Measurements from ENCODE around the gene TANK. TPM values are rescaled to one million over a fixed set of nuclear protein-coding genes. Genes with fewer than 3 reads are reported as not detected.

Gene TANK
- total and polyA plus RNA-seq, 2 experiments from 2014 or later, result 27.7 to 35.4 TPM

GRCh38 chr2:161139098-161139987 is 20.9 kb upstream of the TANK start:
- H3K4me1 ChIP-seq (ENCODE audit: insufficient read depth), result peaks cover 11% of the 10 kb centered on the region
- H3K9me2 ChIP-seq (ENCODE audit: insufficient read depth), result no peaks in the 10 kb centered on the region
- H3K79me2 ChIP-seq (replicated peaks; ENCODE audit: insufficient read depth), result no peaks in the 10 kb centered on the region
- no peaks in the 10 kb centered on the region for H3K36me3 ChIP-seq (ENCODE audit: insufficient read depth)
- no peak overlapping the region for H3K4me2 ChIP-seq
- no peaks in the 10 kb centered on the region for H3K27me3 ChIP-seq (ENCODE audit: insufficient read depth)
- no peak overlapping the region for H3K27ac Mint-ChIP-seq
- peaks cover 21% of the 10 kb centered on the region for H3K4me1 Mint-ChIP-seq
- DNase-seq (ENCODE audit: low spot score) (no peak), ATAC-seq (no peak)
- no peak overlapping the region for H3K27ac ChIP-seq (ENCODE audit: low read depth)
- H3K9me3 Mint-ChIP-seq, result peaks cover 10% of the 10 kb centered on the region; the same call in 2 of the 3 replicates
- no peaks in the 10 kb centered on the region for H4K20me1 ChIP-seq (replicated peaks; ENCODE audit: insufficient read depth)
- no peak overlapping the region for H3K4me3 ChIP-seq
- no peak overlapping the region for H2AFZ ChIP-seq
- no peak overlapping the region for H3K4me3 Mint-ChIP-seq
- no peaks in the 10 kb centered on the region for H3F3A ChIP-seq (replicated peaks; ENCODE audit: low read depth)
- no peaks in the 10 kb centered on the region for H3K36me3 Mint-ChIP-seq (ENCODE audit: low read depth)
- H3K27me3 Mint-ChIP-seq (ENCODE audit: insufficient read depth, low read depth, poor library complexity), result peaks cover 4% of the 10 kb centered on the region
- no peak for TF ChIP-seq NANOG (IDR thresholded peaks at IDR 0.05; ENCODE audit: borderline replicate concordance)
- TF ChIP-seq JUNB (IDR thresholded peaks at IDR 0.05; ENCODE audit: unreplicated experiment), result no peak
- TF ChIP-seq CTCF (conservative IDR thresholded peaks at IDR 0.05; ENCODE audit: low read depth in 2 of 2), result no peak
- no peak for TF ChIP-seq EZH2phosphoT487 (IDR thresholded peaks at IDR 0.05; ENCODE audit: unreplicated experiment)
- TF ChIP-seq EZH2 (IDR thresholded peaks at IDR 0.05; ENCODE audit: low read depth, unreplicated experiment), result no peak
- TF ChIP-seq ZNF114 (CRISPR knock-in tag; IDR thresholded peaks at IDR 0.05), result no peak
- TF ChIP-seq STAT1 (IDR thresholded peaks at IDR 0.05; ENCODE audit: unreplicated experiment), result no peak
- no peak for TF ChIP-seq ETS1 (IDR thresholded peaks at IDR 0.05)
- TF ChIP-seq ZNF462 (CRISPR knock-in tag; IDR thresholded peaks at IDR 0.05), result no peak
- TF ChIP-seq ZNF331 (CRISPR knock-in tag; IDR thresholded peaks at IDR 0.05; ENCODE audit: low read depth), result no peak
- TF ChIP-seq CREB1 (CRISPR knock-in tag; IDR thresholded peaks at IDR 0.05; ENCODE audit: low read depth), result no peak
- TF ChIP-seq REST (IDR thresholded peaks at IDR 0.05; ENCODE audit: unreplicated experiment), result no peak
- TF ChIP-seq POLR2AphosphoS5 (IDR thresholded peaks at IDR 0.05; ENCODE audit: low read depth), result no peak
